GM18505 (cell line): ENCODE data around the gene MADD.

Experiments
- ATAC-seq: cut with Tn5 transposase; IDR thresholded peaks from one replicate; pipeline ENCODE4 v1.9.1; 2021; ENCODE audit not compliant: unreplicated experiment
- POLR2A ChIP-seq: IDR thresholded peaks from 4 replicates; pipeline ENCODE4 v1.6.1; 2011; ENCODE audit warnings: borderline replicate concordance; ENCODE audit not compliant: insufficient read depth, insufficient read length; ENCODE audit errors: extremely low read depth

MADD gene

DNA sequence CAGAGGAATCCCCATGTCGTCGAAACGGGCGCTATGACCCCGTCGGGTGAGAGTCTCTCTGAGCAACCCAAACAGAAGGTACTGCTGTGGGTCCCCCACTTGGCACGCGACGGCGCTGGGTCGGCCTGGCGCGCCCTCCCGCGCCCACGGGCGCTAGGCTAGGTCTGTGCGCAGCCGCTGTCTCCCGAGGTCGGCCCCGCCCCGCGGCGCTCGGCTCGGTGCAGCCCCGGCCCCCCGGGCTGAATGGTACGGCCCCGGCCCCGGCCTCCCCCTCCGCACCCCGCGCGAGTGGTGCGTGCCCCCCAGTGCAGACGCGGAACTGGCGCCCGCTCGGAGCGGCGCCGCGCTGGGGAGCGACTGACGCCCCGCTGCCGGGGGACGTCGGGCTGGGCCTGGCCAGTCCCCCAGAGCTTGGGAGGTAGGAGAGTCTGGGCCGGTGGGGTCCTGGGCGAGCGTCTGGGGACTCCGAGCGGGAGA, at the start of gene MADD:
Gene MADD (plus strand): TSS at position 305 of the 477 bp plus-strand sequence.
- TF ChIP-seq POLR2A = peak; percentile 90
- ATAC-seq = peak; percentile 74

DNA sequence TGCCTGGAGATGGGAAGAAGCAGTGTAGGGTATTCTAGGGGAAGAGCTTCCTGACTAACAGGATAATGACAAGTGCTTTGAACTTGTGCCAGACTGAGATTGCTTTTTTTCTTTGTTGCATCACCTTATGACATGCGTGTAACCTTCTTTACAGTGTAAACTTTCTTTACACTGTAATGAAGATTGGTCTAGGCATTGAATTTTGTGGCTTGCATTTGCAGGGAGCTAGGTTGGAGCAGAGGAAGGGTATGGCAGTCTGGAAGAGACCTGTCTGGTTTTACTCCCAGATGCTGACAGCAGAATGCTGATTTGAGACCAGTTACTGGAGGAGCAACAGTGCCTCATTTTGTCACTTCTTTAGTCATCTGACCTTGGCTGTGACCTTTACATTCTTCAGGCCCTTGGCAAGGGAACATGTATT, 49.5 kb upstream of the MADD start:
- ATAC-seq = no peak
- no peak for TF ChIP-seq POLR2A

DNA sequence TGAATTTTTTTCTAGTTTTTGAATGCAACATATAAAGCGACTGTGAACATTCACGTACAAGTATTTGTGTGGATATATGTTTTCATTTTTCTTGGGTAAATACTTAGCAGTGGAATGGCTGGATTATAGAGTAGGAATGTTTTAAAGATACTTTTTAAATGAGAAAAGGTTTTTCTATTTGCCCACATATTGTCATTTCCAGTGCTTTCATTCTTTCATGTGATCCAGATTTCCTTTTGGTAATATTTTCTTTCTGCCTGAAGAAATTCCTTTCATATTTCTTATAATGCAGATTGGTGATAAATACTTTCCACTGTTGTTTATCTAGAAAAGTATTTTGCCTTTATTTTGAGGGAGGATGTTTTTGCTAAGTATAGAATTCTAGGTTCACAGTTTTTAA, 47.2 kb upstream of the MADD start:
- no peak for ATAC-seq
- no peak for TF ChIP-seq POLR2A

DNA sequence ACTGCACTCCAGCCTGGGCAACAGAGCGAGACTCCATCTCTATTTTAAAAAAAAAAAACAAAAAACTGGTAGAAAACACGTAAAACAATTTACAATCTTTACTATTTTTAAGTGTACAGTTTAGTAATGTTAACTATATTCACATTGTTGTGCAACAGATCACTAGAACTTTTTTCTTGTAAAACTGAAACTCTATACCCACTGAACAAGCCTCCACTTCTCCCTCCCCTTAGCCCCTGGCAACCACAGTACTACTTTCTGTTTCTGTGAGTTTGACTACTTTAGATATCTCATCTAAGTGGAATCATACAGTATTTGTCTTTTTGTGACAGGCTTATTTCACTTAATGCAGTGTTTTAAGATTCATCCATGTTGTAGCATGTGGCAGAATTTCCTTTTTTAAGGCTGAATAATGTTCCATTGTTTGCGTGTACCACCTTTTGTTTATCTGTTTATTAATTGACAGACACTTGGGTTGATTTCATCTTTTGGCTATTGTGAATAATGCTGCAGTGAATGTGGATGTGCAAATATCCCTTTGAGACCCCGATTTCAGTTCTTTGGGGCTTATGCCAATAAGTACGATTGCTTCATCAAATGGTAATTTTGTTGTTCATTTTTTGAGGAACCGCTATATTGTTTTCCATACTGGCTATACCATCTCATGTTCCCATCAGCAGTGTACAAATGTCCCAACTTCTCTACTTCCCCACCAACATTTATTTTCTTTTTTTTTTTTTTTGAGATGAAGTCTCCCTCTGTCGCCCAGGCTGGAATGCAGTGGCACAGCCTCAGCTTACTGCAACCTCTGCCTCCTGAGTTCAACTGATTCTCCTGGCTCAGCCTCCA, 44.2 kb upstream of the MADD start:
- no peak for ATAC-seq
- TF ChIP-seq POLR2A = no peak

DNA sequence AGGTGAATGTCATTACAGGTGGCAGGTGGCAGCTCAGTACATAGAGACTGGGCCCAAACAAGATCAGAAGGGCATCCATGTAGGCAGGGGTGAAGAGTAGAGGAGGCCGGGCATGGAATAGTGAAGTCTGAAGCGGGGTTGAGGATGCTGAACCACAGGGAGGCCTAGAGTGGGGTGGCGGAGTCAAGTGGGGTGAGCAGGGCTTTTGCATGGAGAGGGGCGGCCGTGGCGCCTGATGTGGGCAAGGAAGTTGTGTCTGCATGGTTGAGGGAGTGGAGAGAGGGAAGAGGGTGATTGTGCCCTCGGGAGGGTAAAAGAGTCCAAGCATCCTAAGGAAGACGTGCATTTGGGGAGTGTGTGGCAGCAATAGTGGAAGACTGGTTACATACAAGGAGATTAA, 40.8 kb upstream of the MADD start:
- no peak for TF ChIP-seq POLR2A
- ATAC-seq = no peak

DNA sequence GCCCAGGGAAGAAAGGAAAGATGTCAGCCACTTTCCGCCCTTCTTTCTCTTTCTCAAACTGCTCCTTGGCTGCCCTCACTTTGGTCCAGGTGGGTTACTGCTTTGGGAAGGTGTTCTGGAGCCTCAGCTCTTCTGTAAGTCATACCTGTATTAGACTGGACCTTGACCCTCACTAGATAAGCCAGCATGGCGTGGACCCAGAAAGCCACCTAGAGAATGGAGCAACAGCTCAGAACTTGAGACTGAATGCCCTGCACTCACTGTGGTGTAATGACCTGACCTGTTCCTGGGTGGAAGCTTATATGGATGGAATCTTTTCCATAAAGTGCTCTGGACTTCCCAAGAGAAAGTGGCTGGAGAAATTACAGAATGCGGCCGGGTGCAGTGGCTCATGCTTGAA, 36.9 kb upstream of the MADD start:
- no peak for TF ChIP-seq POLR2A
- ATAC-seq = no peak

DNA sequence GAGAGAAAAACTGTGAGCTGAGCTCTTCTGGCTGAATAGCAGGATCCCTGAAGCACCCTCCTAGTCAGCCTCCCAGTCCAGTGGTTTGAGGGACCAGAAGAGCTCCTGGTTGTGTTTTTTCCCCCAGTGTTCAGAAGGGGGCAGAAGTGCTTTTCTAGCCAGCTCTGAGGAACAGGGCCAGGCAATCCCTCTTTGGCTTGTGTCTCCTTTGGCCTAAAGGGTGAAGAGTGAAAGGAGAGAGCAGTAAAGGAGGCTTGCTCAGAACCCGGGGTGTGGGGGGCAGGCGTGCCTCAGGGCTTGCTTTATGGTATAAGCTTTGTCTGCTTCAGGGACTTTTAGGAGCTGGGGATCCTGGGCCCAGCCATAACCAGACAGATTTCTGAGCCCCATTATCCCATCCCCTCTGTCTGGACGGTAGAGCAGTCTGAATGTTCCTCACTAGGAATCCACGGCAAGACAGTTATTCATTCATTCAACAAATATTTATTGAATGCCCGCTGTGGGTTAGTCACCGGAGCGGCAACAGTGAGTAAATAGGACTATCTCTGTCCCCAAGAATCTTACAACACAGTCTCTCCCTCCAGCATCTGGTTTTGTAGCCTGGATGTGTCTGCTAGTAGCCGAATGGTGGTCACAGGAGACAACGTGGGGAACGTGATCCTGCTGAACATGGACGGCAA, 35.8 kb upstream of the MADD start:
- no peak for ATAC-seq
- no peak for TF ChIP-seq POLR2A

DNA sequence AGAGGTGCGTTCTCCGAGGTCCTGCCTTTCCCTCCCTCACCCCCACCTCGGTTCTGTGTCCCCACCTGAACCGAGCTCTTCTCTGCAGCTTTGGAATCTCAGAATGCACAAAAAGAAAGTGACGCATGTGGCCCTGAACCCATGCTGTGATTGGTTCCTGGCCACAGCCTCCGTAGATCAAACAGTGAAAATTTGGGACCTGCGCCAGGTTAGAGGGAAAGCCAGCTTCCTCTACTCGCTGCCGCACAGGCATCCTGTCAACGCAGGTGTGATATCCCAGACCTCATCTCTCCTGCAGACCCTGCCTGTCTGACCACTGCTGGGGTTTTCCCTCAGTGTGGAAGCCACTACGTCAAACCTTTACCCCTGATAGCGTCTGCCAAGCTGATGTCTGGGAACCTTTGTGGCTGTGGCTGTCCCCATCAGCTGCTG, 35.2 kb upstream of the MADD start:
- TF ChIP-seq POLR2A = no peak
- ATAC-seq = no peak

DNA sequence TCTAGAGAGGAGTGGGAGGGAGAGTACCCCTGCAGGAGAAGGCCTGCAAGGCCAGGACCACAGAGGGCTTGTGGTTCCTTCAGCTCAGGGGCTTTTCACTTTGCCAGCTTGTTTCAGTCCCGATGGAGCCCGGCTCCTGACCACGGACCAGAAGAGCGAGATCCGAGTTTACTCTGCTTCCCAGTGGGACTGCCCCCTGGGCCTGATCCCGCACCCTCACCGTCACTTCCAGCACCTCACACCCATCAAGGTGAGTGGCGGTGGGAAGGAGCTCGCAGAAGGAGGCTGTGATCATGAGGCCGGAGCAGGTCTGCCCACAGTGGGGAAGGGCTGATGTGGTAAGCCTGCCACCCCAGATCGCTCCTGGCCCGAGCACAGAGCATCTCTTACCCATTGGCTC, 34.8 kb upstream of the MADD start:
- no peak for ATAC-seq

DNA sequence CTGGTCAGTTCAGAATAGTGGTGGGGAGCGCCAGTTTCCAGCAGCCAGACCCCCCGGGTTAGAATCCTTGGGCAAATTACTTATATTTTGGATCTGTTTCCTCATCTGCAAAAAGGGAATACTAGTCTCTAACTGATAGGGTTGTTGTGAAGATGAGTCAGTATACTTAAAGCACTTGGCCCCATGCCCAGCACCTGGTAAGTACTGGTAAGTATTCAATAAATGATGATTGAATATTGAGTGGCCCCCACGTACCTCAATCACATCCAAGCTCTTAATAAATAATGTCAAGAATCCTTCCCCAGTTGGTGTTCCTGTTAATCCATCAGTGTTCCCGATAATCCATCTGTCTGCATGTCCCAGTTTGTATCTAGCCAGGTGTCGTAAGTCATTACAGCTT, 33.5 kb upstream of the MADD start:
- TF ChIP-seq POLR2A = no peak
- no peak for ATAC-seq

More for the DNA sequence above, 34.8 kb upstream of the MADD start:
- TF ChIP-seq POLR2A = no peak

DNA sequence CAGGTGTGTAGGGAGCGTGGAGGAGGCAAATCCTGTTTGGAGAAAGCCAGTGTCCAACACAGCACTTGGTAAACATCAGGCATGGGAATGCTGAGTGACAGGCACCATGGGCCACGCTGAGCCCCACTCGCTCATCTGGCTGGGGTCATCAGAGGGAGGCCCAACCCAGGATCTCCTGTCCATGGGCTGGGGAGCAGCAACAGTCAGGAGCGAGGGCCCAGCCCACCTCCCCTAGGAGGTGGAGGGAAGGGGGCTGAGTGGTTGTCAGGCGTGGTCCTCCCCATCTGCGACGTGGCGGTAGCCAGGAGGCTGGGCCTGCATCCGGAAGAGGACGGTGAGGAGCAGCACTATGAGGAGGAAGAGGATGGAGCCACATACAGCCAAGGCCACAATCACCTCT, 30.1 kb upstream of the MADD start:
- TF ChIP-seq POLR2A = no peak
- ATAC-seq = no peak

DNA sequence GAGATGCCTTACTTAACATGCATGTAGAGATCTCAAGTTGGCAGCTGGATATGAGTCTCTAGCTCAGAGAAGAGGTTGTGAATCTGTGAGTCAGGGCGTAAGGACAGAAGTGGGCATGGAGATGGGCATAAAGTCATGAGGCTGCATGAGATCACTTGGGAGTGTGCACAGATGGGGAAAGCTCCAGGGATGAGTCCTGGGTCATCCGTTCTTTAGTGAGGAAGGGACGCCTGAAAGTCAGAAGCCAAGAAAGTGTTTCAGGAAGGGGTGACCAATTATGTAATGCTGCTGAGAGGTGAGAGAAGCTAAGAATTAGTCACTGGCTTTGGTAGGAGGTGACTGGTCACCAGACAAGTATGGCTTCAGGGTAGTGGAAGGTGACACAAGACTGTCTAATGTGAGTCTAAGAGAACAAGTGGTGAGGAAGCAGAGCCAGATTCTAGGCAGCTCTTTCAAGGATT, 28.1 kb upstream of the MADD start:
- no peak for TF ChIP-seq POLR2A
- no peak for ATAC-seq

DNA sequence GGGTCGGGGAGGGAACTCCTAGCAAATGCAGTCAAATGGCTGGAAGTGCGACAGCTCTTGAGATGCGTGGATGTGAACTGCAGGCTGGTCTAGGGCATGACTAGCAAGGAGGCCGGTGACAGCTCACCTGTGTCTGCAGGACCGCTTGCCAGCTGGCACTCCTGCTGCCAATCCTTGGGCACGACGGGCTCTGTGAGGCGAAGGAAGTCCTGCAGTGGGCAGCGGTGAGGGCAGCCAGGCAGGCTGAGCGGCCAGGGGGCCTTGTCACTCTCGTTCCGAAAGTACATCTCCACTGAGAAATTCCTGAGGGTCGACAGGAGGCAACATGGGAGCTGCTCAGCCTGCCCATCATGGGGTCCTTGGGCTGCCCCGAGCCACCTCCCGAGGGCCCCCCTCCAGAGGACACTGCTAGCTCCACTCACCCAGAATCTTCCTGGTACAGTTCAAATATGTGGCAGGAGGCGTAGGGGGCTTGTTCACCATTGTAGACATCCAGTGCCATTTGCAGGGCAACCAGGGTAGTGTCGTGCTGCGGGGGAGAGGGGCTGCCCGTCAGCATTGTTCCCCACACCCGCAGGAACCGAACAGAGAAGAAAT, 27.2 kb upstream of the MADD start:
- peak; percentile 16 for TF ChIP-seq POLR2A
- ATAC-seq = no peak
